H9 (cell line): Measurements from ENCODE around the gene ATG13. TPM values are rescaled to one million over a fixed set of nuclear protein-coding genes. Genes with fewer than 3 reads are reported as not detected.

ENCODE experiments used
- DNase-seq: peaks from one replicate; pipeline ENCODE4 v3.0.0-alpha.2; 2017
- H2AFZ ChIP-seq: one replicate; pipeline ENCODE4 v1.6.1; 2013; ENCODE audit warnings: mild to moderate bottlenecking, low read length, control low read depth, moderate library complexity
- H2AK5ac ChIP-seq: 2 replicates; pipeline ENCODE4 v1.6.1; 2013; ENCODE audit warnings: low read length, control low read depth, mixed read lengths; ENCODE audit not compliant: insufficient read length
- H2BK120ac ChIP-seq: one replicate; pipeline ENCODE4 v1.6.1; 2013; ENCODE audit warnings: low read depth, mild to moderate bottlenecking, low read length, control low read depth, inconsistent platforms; ENCODE audit not compliant: poor library complexity, severe bottlenecking
- H2BK12ac ChIP-seq: 2 replicates; pipeline ENCODE4 v1.6.1; 2013; ENCODE audit warnings: low read length, control low read depth, mixed read lengths, low read depth; ENCODE audit not compliant: insufficient read length
- H2BK15ac ChIP-seq: 2 replicates; pipeline ENCODE4 v1.6.1; 2013; ENCODE audit warnings: low read depth, low read length, control low read depth
- H2BK20ac ChIP-seq: one replicate; pipeline ENCODE4 v1.6.1; 2013; ENCODE audit warnings: low read depth, mild to moderate bottlenecking, low read length, control low read depth, inconsistent platforms; ENCODE audit not compliant: poor library complexity, severe bottlenecking
- H2BK5ac ChIP-seq: 2 replicates; pipeline ENCODE4 v1.6.1; 2013; ENCODE audit warnings: low read length, control low read depth, mixed read lengths; ENCODE audit not compliant: insufficient read length
- H3K14ac ChIP-seq: 2 replicates; pipeline ENCODE4 v1.6.1; 2013; ENCODE audit warnings: low read length, control low read depth; ENCODE audit not compliant: insufficient read depth
- H3K18ac ChIP-seq: 2 replicates; pipeline ENCODE4 v1.6.1; 2013; ENCODE audit warnings: low read depth, mild to moderate bottlenecking, mixed read lengths, low read length, control low read depth; ENCODE audit not compliant: insufficient read length
- H3K23ac ChIP-seq: 2 replicates; pipeline ENCODE4 v1.6.1; 2013; ENCODE audit warnings: low read length, control low read depth, mixed read lengths, low read depth; ENCODE audit not compliant: insufficient read length
- H3K23me2 ChIP-seq: 2 replicates; pipeline ENCODE4 v1.6.1; 2013; ENCODE audit warnings: low read depth, mild to moderate bottlenecking, mixed read lengths, low read length, control low read depth; ENCODE audit not compliant: insufficient read length, poor library complexity, severe bottlenecking
- H3K27ac ChIP-seq: 2 replicates; pipeline ENCODE4 v1.5.1; 2013; ENCODE audit warnings: low read length, control low read depth, mixed read lengths, low read depth; ENCODE audit not compliant: insufficient read length
- H3K27me3 ChIP-seq: 2 replicates; pipeline ENCODE4 v1.6.1; 2013; ENCODE audit warnings: low read length, control low read depth, inconsistent platforms; ENCODE audit not compliant: insufficient read depth
- H3K4ac ChIP-seq: 2 replicates; pipeline ENCODE4 v1.6.1; 2013; ENCODE audit warnings: low read depth, mild to moderate bottlenecking, control low read depth, inconsistent platforms, low read length, moderate library complexity
- H3K4me1 ChIP-seq: 2 replicates; pipeline ENCODE4 v1.6.1; 2013; ENCODE audit warnings: low read length, control low read depth, inconsistent platforms; ENCODE audit not compliant: insufficient read depth
- H3K4me2 ChIP-seq: 2 replicates; pipeline ENCODE4 v1.6.1; 2013; ENCODE audit warnings: low read length, control low read depth, mixed read lengths; ENCODE audit not compliant: insufficient read length, insufficient read depth
- H3K56ac ChIP-seq: 2 replicates; pipeline ENCODE4 v1.6.1; 2013; ENCODE audit warnings: low read depth, mild to moderate bottlenecking, mixed read lengths, low read length, control low read depth; ENCODE audit not compliant: insufficient read length
- H3K79me1 ChIP-seq: 2 replicates; pipeline ENCODE4 v1.6.1; 2013; ENCODE audit warnings: low read depth, mild to moderate bottlenecking, moderate library complexity, low read length, control low read depth, inconsistent platforms; ENCODE audit not compliant: insufficient read depth, poor library complexity, severe bottlenecking
- H3K79me2 ChIP-seq: 2 replicates; pipeline ENCODE4 v1.6.1; 2013; ENCODE audit warnings: low read length, control low read depth, inconsistent platforms; ENCODE audit not compliant: insufficient read depth
- H3K9ac ChIP-seq: 2 replicates; pipeline ENCODE4 v1.6.1; 2013; ENCODE audit warnings: low read length, control low read depth, mixed read lengths; ENCODE audit not compliant: insufficient read length; ENCODE audit errors: extremely low read depth
- H3K9me3 ChIP-seq: one replicate; pipeline ENCODE4 v1.6.1; 2013; ENCODE audit warnings: low read depth, low read length, inconsistent platforms; ENCODE audit not compliant: control insufficient read depth
- H3T11ph ChIP-seq: one replicate; pipeline ENCODE4 v1.6.1; 2013; ENCODE audit warnings: mild to moderate bottlenecking, low read length, control low read depth, inconsistent platforms
- H4K20me1 ChIP-seq: one replicate; pipeline ENCODE4 v1.6.1; 2013; ENCODE audit not compliant: control insufficient read depth, insufficient read length, insufficient read depth
- H4K5ac ChIP-seq: 2 replicates; pipeline ENCODE4 v1.6.1; 2013; ENCODE audit warnings: low read depth, mild to moderate bottlenecking, mixed read lengths, low read length, control low read depth; ENCODE audit not compliant: insufficient read length
- H4K8ac ChIP-seq: replicated peaks from 2 replicates; pipeline ENCODE4 v1.6.1; 2013; ENCODE audit warnings: low read length, control low read depth, mixed read lengths, low read depth; ENCODE audit not compliant: insufficient read length
- H4K91ac ChIP-seq: 2 replicates; pipeline ENCODE4 v1.6.1; 2013; ENCODE audit warnings: low read depth, mild to moderate bottlenecking, moderate library complexity, mixed read lengths, low read length, control low read depth; ENCODE audit not compliant: insufficient read length
- H3K27ac Mint-ChIP-seq, 3 experiments: 2 replicates in 2 of 3; 3 replicates in 1 of 3; pipeline ENCODE4 v1.8.0; 2020 to 2021; ENCODE audit warnings: mixed read lengths in 3 of 3, mild to moderate bottlenecking in 1 of 3, moderate library complexity in 1 of 3
- H3K27me3 Mint-ChIP-seq: 2 replicates; pipeline ENCODE4 v1.8.0; 2021; ENCODE audit warnings: low read depth, mild to moderate bottlenecking, moderate library complexity, mixed read lengths
- H3K36me3 Mint-ChIP-seq, 3 experiments: 2 replicates in 2 of 3; 3 replicates in 1 of 3; pipeline ENCODE4 v1.8.0; 2020 to 2021; ENCODE audit warnings: low read depth in 3 of 3, mixed read lengths in 3 of 3; ENCODE audit not compliant: insufficient read depth in 1 of 3
- H3K4me1 Mint-ChIP-seq, 2 experiments: 2 replicates each; pipeline ENCODE4 v1.8.0; 2020; ENCODE audit warnings: mixed read lengths in 2 of 2
- H3K4me3 Mint-ChIP-seq, 2 experiments: 2 replicates in 1 of 2; 3 replicates in 1 of 2; pipeline ENCODE4 v1.8.0; 2020 to 2021; ENCODE audit warnings: mild to moderate bottlenecking in 2 of 2, mixed read lengths in 2 of 2, moderate library complexity in 1 of 2
- H3K9me3 Mint-ChIP-seq, 2 experiments: 2 replicates in 1 of 2; 3 replicates in 1 of 2; pipeline ENCODE4 v1.8.0; 2020; ENCODE audit warnings: mild to moderate bottlenecking in 2 of 2, mixed read lengths in 2 of 2, moderate library complexity in 1 of 2
- CTCF ChIP-seq: fragments of 200-600 bp; sonication (generic); conservative IDR thresholded peaks from 3 replicates; pipeline ENCODE4 v1.8.0; 2021; ENCODE audit warnings: antibody characterized with exemption, mild to moderate bottlenecking
- WGBS: extraction: QIAGEN DNeasy Blood & Tissue Kit; methylation state at CpG from one replicate; pipeline ENCODE4 v1.1.7; 2013; ENCODE audit warnings: missing lambda C conversion rate, low lambda C conversion rate, mixed read lengths; ENCODE audit not compliant: insufficient read length; ENCODE audit errors: extremely low coverage; 5-methylcytosine and 5-hydroxymethylcytosine counted together
- total RNA-seq: library from RNA; stranded (reverse); gene quantifications from 2 replicates; pipeline ENCODE4 v1.2.1, GENCODE V29; 2021

The ATG13 gene
- total RNA-seq, 1 experiment from 2014 or later, result 79.1 TPM

- H3T11ph ChIP-seq, result no peak overlapping the region
- H2BK120ac ChIP-seq, result no peak overlapping the region
- H3K4me3 Mint-ChIP-seq, result peak overlapping the region in 1 of 2 experiments; percentile 34; a peak in 2 of 5 replicates
- H3K9me3 ChIP-seq, result no peaks in the 10 kb centered on the region
- H3K79me2 ChIP-seq, result peaks cover 6% of the 10 kb centered on the region; the same call in 1 of the 2 replicates
- no peak overlapping the region for H2BK5ac ChIP-seq
- no peaks in the 10 kb centered on the region for H3K79me1 ChIP-seq
- peaks cover 15 to 19% of the 10 kb centered on the region in 2 experiments for H3K4me1 Mint-ChIP-seq
- peak overlapping the region; percentile 0 to 74 (median 8); a peak in 4 of 7 replicates for H3K27ac Mint-ChIP-seq
- H2BK15ac ChIP-seq, result no peak overlapping the region
- peaks cover 7 to 25% (median 25%) of the 10 kb centered on the region in 3 experiments; a peak in 6 of 7 replicates for H3K36me3 Mint-ChIP-seq
- H3K27me3 Mint-ChIP-seq, result no peaks in the 10 kb centered on the region
- H3K4me2 ChIP-seq, result no peak overlapping the region
- H2BK12ac ChIP-seq, result no peak overlapping the region
- no peak overlapping the region for H3K18ac ChIP-seq
- H3K23me2 ChIP-seq, result peaks cover 3% of the 10 kb centered on the region
- no peak overlapping the region for H2AFZ ChIP-seq
- H3K27ac ChIP-seq, result no peak overlapping the region
- no peak overlapping the region for H4K5ac ChIP-seq
- no peak overlapping the region for H2AK5ac ChIP-seq
- H2BK20ac ChIP-seq, result no peak overlapping the region
- H3K9ac ChIP-seq, result no peak overlapping the region
- H3K4ac ChIP-seq, result no peak overlapping the region
- no peak overlapping the region for H3K23ac ChIP-seq
- H3K4me1 ChIP-seq, result no peaks in the 10 kb centered on the region
- H4K20me1 ChIP-seq, result no peaks in the 10 kb centered on the region
- H4K91ac ChIP-seq, result no peak overlapping the region
- no peaks in the 10 kb centered on the region for H3K27me3 ChIP-seq
- TF ChIP-seq CTCF, result no peak
- no peak overlapping the region for H3K14ac ChIP-seq
- H3K56ac ChIP-seq, result no peak overlapping the region
- H4K8ac ChIP-seq, result no peak overlapping the region
- WGBS, result no CpG with 5 or more reads among the region's 2 CpGs
- no peaks in the 10 kb centered on the region for H3K9me3 Mint-ChIP-seq
- DNase-seq, result no peak
Observed at GRCh38 chr11:46697723-46698122, 80.4 kb downstream of the ATG13 start.
